K562 (cell line): ENCODE results near the gene KLK6. TPM values are rescaled to one million over a fixed set of nuclear protein-coding genes. Genes with fewer than 3 reads are reported as not detected.
"Not testable (repeated sequence)": the region's sequence is repeated elsewhere in the genome, so short reads cannot be mapped to it uniquely, and the experiment has no call there.

ENCODE experiments used
- ATAC-seq: fragments of 200-7000 bp; cut with Tn5 transposase; 3 replicates; pipeline ENCODE4 v1.9.1; 2020; ENCODE audit warnings: moderate library complexity
- BruUV-seq: library from RNA; stranded (reverse); fragments of 400-500 nt; replicated peaks from 2 replicates; lab custom pipeline; 2021; lab: Mats Ljungman, UMichigan
- CTCF ChIA-PET: fragments of 300-600 bp; formaldehyde crosslinking; extraction: SDS; loops from one replicate; lab custom pipeline; 2021; ENCODE audit warnings: low intra/inter-chr PET ratio; lab: Yijun Ruan, JAX
- POLR2A ChIA-PET: fragments of 300-600, 350-650 bp; sonication (Branson Sonifier 250); formaldehyde crosslinking; extraction: SDS; loops from one replicate; lab custom pipeline; 2021; ENCODE audit warnings: antibody characterized with exemption, inconsistent platforms; lab: Yijun Ruan, JAX
- DNase-seq, 4 experiments: peaks; one replicate each; pipeline versions ENCODE4 v3.0.0 to v3.0.0-alpha.2; 2011 to 2018; ENCODE audit warnings: low spot score in 3 of 4, mixed read lengths in 3 of 4; ENCODE audit errors: extremely low read depth in 1 of 4
- FAIRE-seq: peaks from 2 replicates; lab custom pipeline; 2011; peaks lifted over from hg19 to GRCh38; lab: Jason Lieb, UNC
- H2AFZ ChIP-seq: 2 replicates; pipeline ENCODE4 v1.6.0; 2011; ENCODE audit warnings: low read depth, low read length, control low read depth, inconsistent platforms
- H3K27ac ChIP-seq: fragments of 200-600 bp; 3 replicates; pipeline ENCODE4 v1.8.0; 2011; ENCODE audit warnings: low read depth, mild to moderate bottlenecking, control low read depth, inconsistent platforms, low read length, moderate library complexity, mixed read lengths; ENCODE audit errors: extremely low read depth
- H3K27me3 ChIP-seq, 2 experiments: fragments of 300-600 bp in 1 of 2; 2 replicates in 1 of 2; 3 replicates in 1 of 2; pipeline versions ENCODE4 v1.6.0 to v1.8.0; 2011; ENCODE audit warnings: inconsistent platforms in 2 of 2, low read length in 2 of 2, mild to moderate bottlenecking in 1 of 2, mixed read lengths in 1 of 2, moderate library complexity in 1 of 2; ENCODE audit not compliant: control insufficient read depth in 2 of 2, insufficient read depth in 2 of 2
- H3K36me3 ChIP-seq: fragments of 300-600 bp; 3 replicates; pipeline ENCODE4 v1.8.0; 2011; ENCODE audit warnings: mild to moderate bottlenecking, low read length, inconsistent platforms; ENCODE audit not compliant: control insufficient read depth, insufficient read depth
- H3K4me1 ChIP-seq, 2 experiments: fragments of 200-600 bp in 1 of 2; replicated peaks in 1 of 2; 2 replicates in 1 of 2; 3 replicates in 1 of 2; pipeline versions ENCODE4 v1.5.1 to v1.8.0; 2011; ENCODE audit warnings: inconsistent platforms in 2 of 2, low read length in 2 of 2, mild to moderate bottlenecking in 1 of 2, mixed read lengths in 1 of 2, moderate library complexity in 1 of 2; ENCODE audit not compliant: control insufficient read depth in 2 of 2, insufficient read depth in 2 of 2
- H3K4me2 ChIP-seq: 2 replicates; pipeline ENCODE4 v1.6.1; 2011; ENCODE audit warnings: low read length, control low read depth, inconsistent platforms, mixed read lengths; ENCODE audit not compliant: insufficient read depth
- H3K4me3 ChIP-seq: fragments of 200-600 bp; sonication (generic), shearing (Covaris generic); 2 replicates; pipeline ENCODE4 v1.5.1; 2016; ENCODE audit warnings: control low read depth, inconsistent platforms
- H3K79me2 ChIP-seq: fragments of 200-600 bp; 3 replicates; pipeline ENCODE4 v1.8.0; 2011; ENCODE audit warnings: low read length, inconsistent platforms; ENCODE audit not compliant: control insufficient read depth, insufficient read depth
- H3K9ac ChIP-seq, 2 experiments: 2 replicates each; pipeline versions ENCODE4 v1.6.0 to v1.6.1; 2011; ENCODE audit warnings: low read depth in 2 of 2, low read length in 2 of 2, control low read depth in 1 of 2, inconsistent platforms in 1 of 2, mild to moderate bottlenecking in 1 of 2, mixed read lengths in 1 of 2; ENCODE audit not compliant: insufficient read depth in 1 of 2
- H3K9me1 ChIP-seq: one replicate; pipeline ENCODE4 v1.6.0; 2011; ENCODE audit warnings: inconsistent platforms, mild to moderate bottlenecking, low read length, moderate library complexity; ENCODE audit not compliant: control insufficient read depth, insufficient read depth
- H3K9me3 ChIP-seq: replicated peaks from 2 replicates; pipeline ENCODE4 v1.5.1; 2011; ENCODE audit warnings: low read depth, low read length, inconsistent platforms; ENCODE audit not compliant: control insufficient read depth, insufficient read depth
- H4K20me1 ChIP-seq: replicated peaks from 2 replicates; pipeline ENCODE4 v1.6.1; 2011; ENCODE audit warnings: low read length, inconsistent platforms, mixed read lengths; ENCODE audit not compliant: control insufficient read depth, insufficient read depth
- EGR1 ChIP-seq: fragments of 450-650 bp; conservative IDR thresholded peaks from 2 replicates; pipeline ENCODE4 v1.6.1; 2017; ENCODE audit warnings: mild to moderate bottlenecking
- FOXA3 ChIP-seq, 2 experiments: fragments of 450-650 bp in 1 of 2; sonication (generic) in 1 of 2; formaldehyde crosslinking; IDR thresholded peaks in 1 of 2; conservative IDR thresholded peaks in 1 of 2; 2 replicates each; pipeline versions ENCODE4 v1.4.0 to v1.8.0; 2020 to 2022; ENCODE audit warnings: mild to moderate bottlenecking in 2 of 2, missing genetic modification reagents in 1 of 2
- NFE2 ChIP-seq: IDR thresholded peaks from 2 replicates; pipeline ENCODE4 v1.6.1; 2014; ENCODE audit warnings: antibody characterized with exemption, low read depth
- ZNF512 ChIP-seq: IDR thresholded peaks from 2 replicates; pipeline ENCODE4 v1.6.1; 2016; ENCODE audit warnings: missing genetic modification characterization, missing compliant biosample characterization
- ZNF699 ChIP-seq: fragments of 250-450 bp; sonication (Bioruptor Pico); IDR thresholded peaks from 2 replicates; pipeline ENCODE4 v1.8.0; 2021; ENCODE audit warnings: mild to moderate bottlenecking, moderate library complexity; ENCODE audit not compliant: insufficient replicate concordance
- WGBS: fragments of 100-300 bp; shearing (Covaris generic); methylation state at CpG from one replicate; pipeline ENCODE4 v1.1.6; 2016; ENCODE audit warnings: low coverage, mixed read lengths; ENCODE audit not compliant: insufficient coverage; ENCODE audit errors: missing lambda C conversion rate; 5-methylcytosine and 5-hydroxymethylcytosine counted together
- in situ Hi-C: fragments of 300-500 bp; cut with MboI; formaldehyde crosslinking; loops from 4 replicates; pipeline ENCODE4 v1.15.0; 2018; ENCODE audit warnings: inconsistent platforms, mixed read lengths
- intact Hi-C: fragments of 100-400 bp; cut with micrococcal nuclease; formaldehyde crosslinking; loops from 2 replicates; pipeline ENCODE4 v1.14.2; 2022
- polyA plus RNA-seq, 8 experiments: library from polyadenylated mRNA; depleted of rRNA in 4 of 8; stranded (reverse) in 5 of 8; unstranded in 3 of 8; fragments of >200 nt; fragmentation: Nextera tagmentation in 2 of 8; fragmentation: Illumina TruSeq in 1 of 8; extraction: Ambion mirVana in 2 of 8; extraction: Trizol in 1 of 8; gene quantifications; 2 replicates each; pipeline versions ENCODE4 v1.2.1 to v1.2.3, GENCODE V29; 2011 to 2014; ENCODE audit warnings: inconsistent platforms in 1 of 8, missing spikeins in 1 of 8
- total RNA-seq, 7 experiments: library from RNA; depleted of rRNA in 6 of 7; stranded (reverse); fragments of >200 nt in 6 of 7; fragmentation: Illumina TruSeq in 2 of 7; extraction: Trizol in 2 of 7; gene quantifications; 2 replicates each; pipeline versions ENCODE4 v1.2.1 to v1.2.3, GENCODE V29; 2011 to 2021; ENCODE audit warnings: low replicate concordance in 1 of 7

KLK6 gene
- total and polyA plus RNA-seq, 9 of the 15 experiments (the other 6 are each of a cell fraction or from before 2014, with no cell fraction given) = not detected

GRCh38 chr19:50969810-50970209 lies 419 bp upstream of the KLK6 start:
- H3K9me3 ChIP-seq, H3K9ac ChIP-seq, H2AFZ ChIP-seq, DNase-seq, H3K9me1 ChIP-seq, BruUV-seq, POLR2A ChIA-PET, FAIRE-seq, intact Hi-C loops, ATAC-seq, H4K20me1 ChIP-seq, CTCF ChIA-PET, in situ Hi-C loops, H3K79me2 ChIP-seq, H3K4me3 ChIP-seq, H3K27ac ChIP-seq, H3K36me3 ChIP-seq, H3K4me2 ChIP-seq: not testable (repeated sequence)
- Histone ChIP-seq H3K4me1 (peaks cover 0 to 10% of the 10 kb centered on the region in 2 experiments; a peak in 2 of 5 replicates), H3K27me3 (peaks cover 11 to 49% of the 10 kb centered on the region in 2 experiments; a peak in 4 of 5 replicates)
- WGBS = 0% methylated on average over 2 of the region's 3 CpGs
- TF ChIP-seq ZNF512 (tag) = peak; percentile 54; the same call in 1 of the 2 replicates

GRCh38 chr19:50968716-50969412 lies 527 bp downstream of the KLK6 start:
- peak in 1 of 4 experiments; percentile 34 for DNase-seq
- no peak for TF ChIP-seq NFE2
- TF ChIP-seq ZNF699 (CRISPR knock-in tag) = no peak
- peak; percentile 66 for TF ChIP-seq EGR1
- TF ChIP-seq FOXA3 (CRISPR knock-in tag; conservative IDR thresholded peaks at IDR 0.05 in 1 of 2, IDR thresholded peaks at IDR 0.05 in 1 of 2) = no peak
- Histone ChIP-seq H3K4me2 (no peak overlapping the region), H3K79me2 (no peaks in the 10 kb centered on the region), H3K36me3 (no peaks in the 10 kb centered on the region), H3K9me3 (no peaks in the 10 kb centered on the region), H3K4me3 (no peak overlapping the region), H2AFZ (no peak overlapping the region), H3K27me3 (peaks cover 11 to 50% of the 10 kb centered on the region in 2 experiments; a peak in 4 of 5 replicates), H3K27ac (no peak overlapping the region), H3K9me1 (no peaks in the 10 kb centered on the region), H3K9ac (no peak overlapping the region), H3K4me1 (peaks cover 0 to 10% of the 10 kb centered on the region in 2 experiments; a peak in 2 of 5 replicates), H4K20me1 (no peaks in the 10 kb centered on the region)
- no TSS peak for BruUV-seq
- WGBS = 6% methylated on average over 5 of the region's 7 CpGs
- ChIA-PET POLR2A (no interaction called here), CTCF (no interaction called here)
- no peak for FAIRE-seq
- no peak for ATAC-seq
- intact Hi-C loops = no loop called here
- in situ Hi-C loops = no loop called here
